GM04503 (cell line): ENCODE results near the gene NSUN2.

Experiments
- DNase-seq: peaks from one replicate; pipeline ENCODE4 v3.0.0-alpha.2; 2012; ENCODE audit warnings: low read depth

Gene NSUN2

GRCh38 chr5:6556089-6556801 is 76.6 kb downstream of the NSUN2 start:
- DNase-seq = no peak

DNA sequence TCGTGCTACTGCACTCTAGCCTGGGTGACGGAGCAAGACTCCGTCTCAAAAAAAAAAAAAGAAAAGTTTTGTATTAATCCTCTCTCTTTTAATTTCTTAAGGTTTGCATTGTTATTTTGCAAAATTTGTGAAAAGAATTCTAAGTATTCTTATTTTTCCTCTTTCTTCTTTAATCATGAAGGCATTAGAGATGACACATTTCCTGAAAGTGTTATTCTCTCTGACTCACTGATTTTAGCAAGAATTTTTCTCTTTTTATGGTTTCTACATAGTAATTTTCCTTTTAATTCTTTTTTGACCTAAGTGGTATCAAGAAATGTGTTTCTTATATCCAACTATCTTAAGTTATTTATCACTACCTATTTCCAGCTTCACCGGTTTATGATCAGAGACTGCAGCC is 78.0 kb downstream of the NSUN2 start:
- DNase-seq = no peak

DNA sequence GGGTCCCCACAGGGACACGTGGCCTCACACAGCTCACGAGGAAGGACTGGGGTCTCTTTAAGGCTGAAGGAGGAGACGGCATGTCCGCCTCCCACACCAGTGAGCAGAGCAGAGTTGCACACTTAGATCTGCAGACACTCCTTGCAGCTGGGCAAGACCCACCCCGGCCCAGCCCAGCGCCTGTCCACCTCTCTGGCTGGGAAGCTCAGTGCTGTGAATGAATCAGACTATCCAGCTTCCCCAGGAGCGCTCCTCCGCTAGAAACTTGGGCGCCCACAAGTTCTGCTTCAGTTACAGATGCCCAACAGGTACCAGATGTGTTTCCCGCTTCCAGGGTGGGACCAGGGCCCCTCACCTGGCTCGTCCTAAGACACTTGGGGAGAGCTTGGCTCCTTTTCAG is 78.9 kb downstream of the NSUN2 start:
- DNase-seq = no peak

GRCh38 chr5:6552612-6553011 is 80.2 kb downstream of the NSUN2 start:
- DNase-seq = no peak

- no peak for DNase-seq
These were observed 80.9 kb downstream of the NSUN2 start for GRCh38 chr5:6551955-6552313.

GRCh38 chr5:6551287-6551954 is 81.4 kb downstream of the NSUN2 start:
- no peak for DNase-seq

GRCh38 chr5:6550628-6551027 is 82.2 kb downstream of the NSUN2 start:
- no peak for DNase-seq
